Left forelimb (tissue), 1 donor: ENCODE data around the gene MAP4K4.

Experiments
- DNase-seq: peaks from one replicate; pipeline ENCODE4 v3.0.0-alpha.2; 2018; ENCODE audit warnings: low spot score

MAP4K4 gene

DNA sequence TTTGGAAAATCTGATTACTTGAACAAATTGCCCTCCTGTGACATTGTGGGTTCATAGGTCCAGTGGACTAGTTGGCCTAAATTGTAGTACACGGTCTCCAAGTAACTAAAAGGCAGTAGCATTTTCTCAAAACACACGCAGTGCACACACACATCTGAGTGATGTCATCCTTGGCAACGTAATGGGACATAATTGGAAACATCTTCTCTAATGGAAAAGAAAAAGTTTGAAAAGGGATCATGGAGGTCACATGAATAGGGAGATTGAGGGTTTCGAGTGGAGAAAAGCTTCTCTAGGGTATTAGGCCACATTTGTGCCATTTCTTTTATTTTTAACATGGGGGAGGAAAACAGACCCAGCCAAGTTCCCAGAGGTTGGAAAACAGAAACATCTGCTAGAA is 93.3 kb downstream of the MAP4K4 start:
- DNase-seq = no peak

DNA sequence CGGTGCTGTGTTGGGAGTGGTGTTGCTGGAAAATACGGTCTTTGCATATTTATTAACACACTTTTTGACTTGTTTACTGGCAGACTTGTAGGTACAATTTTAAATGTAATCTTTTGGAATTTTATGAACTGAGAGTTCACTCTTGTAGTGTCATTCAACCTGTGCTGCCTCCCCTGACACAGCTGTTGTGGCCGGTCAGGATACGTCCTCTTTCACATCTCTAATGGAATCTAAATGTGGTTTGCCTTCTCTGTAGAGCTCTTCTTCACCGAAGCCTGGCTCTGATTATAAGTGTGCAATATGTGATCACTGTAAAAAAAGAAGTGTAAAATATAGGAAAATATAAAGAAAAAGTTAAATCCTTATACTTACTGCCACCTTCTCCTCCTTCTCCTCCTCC is 94.7 kb downstream of the MAP4K4 start:
- no peak for DNase-seq

DNA sequence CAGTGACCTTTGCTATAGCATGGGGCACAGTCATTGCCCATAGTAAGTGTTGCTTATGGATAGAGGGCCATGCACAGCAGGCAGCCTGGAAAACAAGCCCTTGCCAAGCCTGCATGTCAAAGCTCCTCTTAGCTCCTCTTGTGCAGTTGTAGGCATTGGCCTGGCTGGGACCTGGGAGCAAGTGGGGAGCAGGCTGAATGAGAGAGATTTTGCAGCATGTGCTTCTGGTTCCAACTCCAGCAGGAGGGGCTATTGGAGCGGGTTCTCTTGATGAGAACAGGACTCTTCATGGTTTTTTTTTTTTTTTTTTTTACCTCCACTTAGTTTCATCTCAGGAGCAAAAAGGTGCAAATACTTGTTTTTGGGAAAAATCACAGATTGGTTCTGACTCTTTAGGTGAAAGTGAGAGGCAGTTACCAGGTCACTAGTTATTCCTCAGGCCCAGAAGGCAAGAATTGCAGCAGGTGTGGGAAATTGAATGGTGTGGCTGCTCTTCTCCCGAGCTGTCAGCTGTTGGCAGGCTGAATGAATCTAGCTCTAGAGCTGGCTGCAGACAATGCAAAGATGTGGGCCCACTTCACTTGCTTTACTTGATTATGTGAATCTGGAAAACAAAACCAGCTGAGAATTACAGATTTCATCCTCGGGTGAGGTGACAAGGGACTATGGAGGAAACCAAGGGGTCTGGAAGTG is 95.9 kb downstream of the MAP4K4 start:
- DNase-seq = no peak

DNA sequence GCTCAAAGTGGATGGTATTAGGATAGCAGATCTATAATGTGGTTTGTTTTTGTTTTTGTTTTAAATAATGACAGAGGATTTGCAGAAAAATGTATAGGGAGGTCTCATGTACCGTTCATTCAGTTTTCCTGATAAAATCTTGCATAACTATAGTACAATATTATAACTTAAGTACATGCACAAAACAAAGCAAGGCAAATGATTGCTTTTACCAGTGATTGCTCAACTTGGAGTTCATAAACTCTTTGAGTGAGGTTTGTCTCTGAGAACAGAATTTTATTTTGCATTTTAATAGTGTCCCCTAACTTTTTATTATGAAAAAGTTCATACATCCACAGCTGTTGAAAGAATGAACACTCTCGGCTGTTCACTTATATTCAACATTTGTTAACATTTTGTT is 96.6 kb downstream of the MAP4K4 start:
- no peak for DNase-seq

DNA sequence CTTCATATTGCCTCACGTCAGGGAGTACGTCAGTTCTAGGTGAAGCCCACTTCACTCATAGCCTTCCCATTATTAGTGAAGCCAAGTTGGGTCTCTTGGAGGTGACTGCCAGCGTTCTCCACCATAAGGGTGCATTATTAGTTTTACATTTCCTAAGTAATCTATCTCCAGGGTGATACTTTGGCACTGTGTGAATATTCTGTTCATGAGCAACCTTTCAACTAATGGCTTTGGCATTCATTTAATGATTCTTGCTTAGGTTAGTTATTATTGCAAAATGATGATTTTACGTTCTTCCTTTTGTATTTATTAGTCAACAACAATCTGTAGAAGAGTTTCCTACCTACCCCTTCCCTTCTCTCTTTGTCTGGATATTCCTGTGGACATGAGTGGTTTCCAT is 97.5 kb downstream of the MAP4K4 start:
- DNase-seq = no peak

GRCh38 chr2:101796825-101797600 is 99.5 kb downstream of the MAP4K4 start:
- no peak for DNase-seq

GRCh38 chr2:101801496-101801895 is 104.0 kb downstream of the MAP4K4 start:
- no peak for DNase-seq

DNA sequence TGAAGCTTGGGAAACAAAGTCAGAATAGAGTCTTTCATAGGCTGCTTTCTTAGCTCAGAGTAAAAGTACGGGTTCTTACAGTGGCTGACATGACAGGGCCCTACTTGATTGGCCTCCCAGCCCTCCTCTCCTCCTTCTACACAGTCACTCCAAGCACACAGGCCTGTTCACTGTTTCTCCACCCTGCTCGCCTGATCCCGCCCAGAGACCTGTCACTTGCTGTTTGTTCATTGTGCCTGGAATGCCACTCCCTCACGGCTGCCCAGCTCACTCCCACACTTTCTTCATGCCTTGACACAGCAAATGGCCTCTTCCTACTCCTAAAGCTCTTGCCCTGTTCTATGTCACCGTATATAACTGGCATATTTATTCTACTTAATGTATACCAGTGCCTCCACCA is 104.8 kb downstream of the MAP4K4 start:
- DNase-seq = no peak

- DNase-seq = no peak
These were observed 105.6 kb downstream of the MAP4K4 start for GRCh38 chr2:101803128-101803527.

- DNase-seq = no peak
These were observed 106.6 kb downstream of the MAP4K4 start for GRCh38 chr2:101803945-101804696.

DNA sequence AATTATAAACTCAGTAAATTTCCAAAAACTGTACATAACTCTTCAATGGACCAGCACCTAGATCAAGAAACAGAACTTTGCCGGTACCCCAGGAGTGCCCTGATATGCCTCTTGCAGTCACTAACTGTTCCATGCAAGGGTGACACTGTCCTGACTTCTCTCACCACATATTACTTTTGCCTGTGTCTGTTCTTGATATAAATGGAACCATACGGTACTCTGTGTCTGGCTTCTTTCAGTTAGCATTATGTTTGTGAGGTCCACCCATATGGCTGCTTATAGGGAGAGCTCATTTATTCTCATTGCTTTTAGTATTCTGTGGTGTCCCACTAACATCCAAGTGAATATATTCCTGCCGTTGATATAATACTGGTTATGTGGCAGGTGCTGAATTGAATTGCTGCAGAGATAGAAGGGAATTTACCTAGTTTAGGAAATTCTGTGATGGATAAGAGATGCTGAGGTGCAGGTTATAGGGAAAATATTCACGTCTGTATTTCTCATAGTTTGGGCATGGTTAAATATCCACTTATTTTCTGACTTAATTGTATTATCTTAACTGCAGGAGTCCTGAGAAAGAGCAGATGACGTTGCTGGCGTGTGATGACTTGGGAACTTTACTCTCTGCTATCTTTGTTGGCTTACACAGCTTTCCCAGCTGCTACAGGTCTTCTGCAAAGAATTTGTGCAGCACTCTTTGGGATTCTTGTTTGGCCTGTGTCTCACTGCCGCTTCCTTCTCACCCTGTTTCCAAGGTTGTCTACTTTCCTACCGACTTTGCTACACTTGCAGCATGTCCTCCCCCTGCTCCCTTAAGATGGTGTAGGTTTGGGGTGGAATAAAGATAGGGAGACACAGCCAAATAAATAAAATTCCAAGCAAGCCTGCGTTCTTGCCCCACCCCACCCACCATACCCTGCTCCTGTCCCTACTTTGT is 107.9 kb downstream of the MAP4K4 start:
- DNase-seq = no peak

GRCh38 chr2:101806123-101806522 is 108.6 kb downstream of the MAP4K4 start:
- no peak for DNase-seq

DNA sequence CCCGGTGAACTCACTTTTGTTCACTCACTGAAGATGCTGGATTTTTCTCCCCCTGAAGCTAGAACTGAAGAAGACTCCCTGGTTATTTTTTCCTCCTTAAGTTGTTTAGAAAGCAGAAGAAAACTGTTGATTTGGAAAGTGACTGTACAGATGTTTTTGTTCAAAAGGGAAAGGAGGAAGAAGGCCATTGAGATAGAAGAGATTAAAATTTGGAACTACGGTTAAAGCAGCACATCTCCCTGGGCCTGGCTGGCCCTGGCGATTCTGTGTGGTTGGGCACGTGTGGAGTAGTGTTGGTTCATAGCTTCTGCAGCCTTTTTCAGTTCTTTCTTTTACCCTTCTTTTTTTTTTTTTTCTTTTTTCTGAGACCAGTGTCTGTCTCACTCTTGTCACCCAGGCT is 109.2 kb downstream of the MAP4K4 start:
- DNase-seq = no peak

- DNase-seq = no peak
These were observed 109.7 kb downstream of the MAP4K4 start for GRCh38 chr2:101807242-101807641.

DNA sequence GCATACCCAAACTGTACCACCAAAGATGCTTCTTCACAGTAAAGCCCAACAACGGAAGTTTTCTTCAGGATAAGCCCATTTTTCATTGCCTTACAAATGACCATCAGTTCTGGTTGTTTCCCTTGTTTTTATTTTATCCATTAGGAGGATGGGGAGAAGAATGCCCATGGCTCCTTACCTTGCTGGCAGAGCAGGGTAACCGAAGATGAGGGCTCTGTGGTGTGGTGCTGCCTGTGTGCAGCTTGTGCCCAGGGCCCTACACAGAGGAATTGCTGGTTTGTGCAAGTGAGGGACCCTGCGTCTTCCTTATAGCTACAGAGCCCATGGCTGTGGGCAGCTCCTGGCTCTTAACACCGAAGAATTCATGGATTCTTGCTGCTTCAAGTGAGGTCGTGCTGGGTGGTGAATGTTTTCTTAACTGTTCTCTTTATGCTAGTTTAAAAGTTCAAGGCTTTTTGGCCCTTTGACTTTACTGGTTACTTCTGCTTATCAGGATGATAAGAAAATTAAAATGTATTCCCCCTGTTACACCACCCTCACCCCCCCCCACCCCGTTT is 110.6 kb downstream of the MAP4K4 start:
- DNase-seq = no peak

DNA sequence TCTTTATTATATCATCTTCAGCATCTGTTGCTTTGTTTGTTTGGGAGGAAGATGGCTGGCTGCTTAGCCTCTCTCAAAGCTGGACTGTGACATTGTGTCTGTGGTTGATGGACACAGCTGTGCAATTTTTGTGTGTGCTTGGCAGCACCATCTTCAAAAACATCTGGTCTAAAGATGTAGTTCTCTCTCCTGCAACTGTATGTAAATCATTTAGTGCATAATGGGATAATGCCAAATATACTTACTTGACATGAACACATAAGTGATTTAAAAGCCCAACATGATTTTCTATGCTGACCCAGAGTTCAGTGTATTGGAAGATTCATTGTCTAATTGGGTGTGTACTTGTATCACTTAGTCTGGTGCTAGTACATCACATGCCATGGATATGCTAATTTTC is 112.2 kb downstream of the MAP4K4 start:
- DNase-seq = no peak

GRCh38 chr2:101811226-101812015 is 113.9 kb downstream of the MAP4K4 start:
- DNase-seq = no peak

- DNase-seq = no peak
These were observed 114.7 kb downstream of the MAP4K4 start for GRCh38 chr2:101812226-101812625.

- no peak for DNase-seq
These were observed 117.2 kb downstream of the MAP4K4 start for GRCh38 chr2:101814752-101815151.

GRCh38 chr2:101815154-101815553 is 117.6 kb downstream of the MAP4K4 start:
- no peak for DNase-seq
